GM12874 (cell line): Measurements from ENCODE around the gene FNTB.
A peak's percentile ranks its signal among the peaks of the same experiment; 100 is the strongest.

ENCODE experiments used
- CTCF ChIP-seq: IDR thresholded peaks from 2 replicates; pipeline ENCODE4 v1.5.1; 2011; ENCODE audit warnings: low read depth, mild to moderate bottlenecking, control low read depth, low read length, moderate library complexity; ENCODE audit not compliant: insufficient read depth

Gene FNTB

GRCh38 chr14:65096323-65097089 is 109.8 kb downstream of the FNTB start:
- no peak for TF ChIP-seq CTCF

GRCh38 chr14:65098586-65098985 is 111.9 kb downstream of the FNTB start:
- no peak for TF ChIP-seq CTCF

- no peak for TF ChIP-seq CTCF
Observed at GRCh38 chr14:65100922-65101541, 114.3 kb downstream of the FNTB start.

GRCh38 chr14:65101631-65102440 is 115.1 kb downstream of the FNTB start:
- TF ChIP-seq CTCF, result no peak

GRCh38 chr14:65102441-65103149 is 115.9 kb downstream of the FNTB start, which contains the start of gene MAX:
Gene MAX, minus strand, starts transcription at chr14:65102517. Its CDS starts 178 bp downstream, at chr14:65102339.
- no peak for TF ChIP-seq CTCF

GRCh38 chr14:65103150-65103760 is 116.6 kb downstream of the FNTB start:
- TF ChIP-seq CTCF, result peak; percentile 18; the same call in 1 of the 2 replicates
